CD4-positive, alpha-beta T cell treated with Interleukin-4 for 1 hour (primary cell): ENCODE measurements around the gene RRAS2.
"Not testable (repeated sequence)": the region's sequence is repeated elsewhere in the genome, so short reads cannot be mapped to it uniquely, and the experiment has no call there.

Experiments
- DNase-seq, 2 donors: peaks; one replicate each; pipeline ENCODE4 v3.0.0-alpha.2; 2020 to 2022

RRAS2 gene

GRCh38 chr11:14253421-14253820 is 105.6 kb downstream of the RRAS2 start:
- DNase-seq: no peak

- not testable (repeated sequence) for DNase-seq
Observed at GRCh38 chr11:14252501-14252900, 106.5 kb downstream of the RRAS2 start.

DNA sequence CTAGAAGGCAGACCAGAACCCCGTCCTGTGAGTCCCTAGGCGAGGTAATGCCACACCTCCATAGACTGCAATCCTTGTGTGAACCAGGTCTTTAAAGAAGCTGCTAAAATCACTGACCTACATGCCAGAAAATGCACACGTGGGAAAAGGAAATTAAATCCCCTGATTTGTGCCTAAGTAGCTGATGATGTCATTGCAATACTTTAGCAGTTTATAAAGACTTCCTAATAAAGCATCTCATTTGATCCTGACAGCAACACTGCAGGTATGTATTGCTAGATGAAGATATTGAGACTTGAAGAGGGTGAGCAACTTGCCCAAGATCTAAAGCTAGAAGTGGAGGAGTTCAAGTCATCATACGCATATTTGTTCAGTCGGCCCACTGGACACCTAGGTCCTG is 107.2 kb downstream of the RRAS2 start:
- no peak for DNase-seq

DNA sequence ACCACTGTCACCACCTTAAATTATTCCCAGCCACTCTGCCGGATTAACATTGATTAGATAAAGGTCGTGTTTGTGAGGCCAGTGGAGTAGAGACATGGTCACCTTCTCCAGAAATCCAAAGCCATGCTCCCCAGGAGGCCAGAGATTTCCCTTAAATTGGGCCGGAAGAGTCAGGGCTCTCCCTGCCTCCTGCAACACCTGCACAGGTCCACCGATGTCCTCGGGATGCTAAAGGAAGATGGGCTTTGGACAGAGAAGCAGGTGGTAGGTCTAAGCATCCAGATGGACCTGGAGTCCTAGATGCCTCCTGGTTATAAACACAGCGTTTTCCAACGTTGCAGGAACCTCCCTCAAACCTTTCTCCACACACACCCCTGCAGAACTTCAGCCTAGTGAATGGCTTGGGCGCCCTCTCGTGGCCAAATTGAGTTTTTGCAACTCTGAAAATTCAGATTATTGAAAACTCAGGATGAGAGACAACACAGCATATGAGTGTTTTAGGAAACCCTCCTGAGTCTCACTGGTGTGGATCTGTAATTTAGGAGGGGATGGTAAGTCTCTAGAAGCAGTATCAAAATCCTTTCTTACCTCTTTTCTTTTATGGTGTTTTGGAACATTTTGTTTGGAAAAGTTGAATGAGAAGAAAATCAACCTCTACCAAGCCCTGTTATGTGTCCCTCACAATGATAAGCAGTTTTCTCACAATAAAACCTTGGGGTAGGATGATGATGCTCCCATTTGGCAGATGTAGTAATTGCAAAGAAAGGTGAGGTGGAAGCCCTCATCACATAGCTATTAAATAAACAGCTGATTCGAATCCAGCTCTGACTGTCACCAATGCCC is 109.6 kb downstream of the RRAS2 start:
- DNase-seq: peak; percentile 65 to 69

DNA sequence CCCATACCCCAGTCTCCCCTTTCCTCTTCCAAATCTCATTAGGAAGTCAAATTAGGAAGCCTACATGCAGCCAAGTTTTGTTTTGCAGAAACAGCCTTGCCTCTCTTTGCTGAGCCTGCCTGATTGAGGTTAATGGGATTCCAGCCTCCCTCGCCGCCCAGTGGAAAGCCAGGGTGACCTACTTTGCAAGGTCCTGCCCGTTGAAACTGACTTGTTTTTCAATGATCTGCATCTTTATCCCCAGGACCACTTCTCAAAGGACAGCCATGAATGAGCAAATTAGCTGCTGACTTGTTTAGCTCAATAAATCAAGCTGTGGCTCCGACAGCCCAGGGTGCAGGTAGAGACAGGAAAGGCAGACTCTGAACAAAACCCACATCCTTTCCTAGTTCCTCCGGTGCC is 110.4 kb downstream of the RRAS2 start:
- peak in 1 of 2 donors; percentile 22 for DNase-seq

GRCh38 chr11:14245444-14245843 is 113.5 kb downstream of the RRAS2 start:
- DNase-seq: no peak

GRCh38 chr11:14244926-14245325 is 114.1 kb downstream of the RRAS2 start:
- no peak for DNase-seq

- DNase-seq: no peak
Observed at GRCh38 chr11:14242733-14243132, 116.2 kb downstream of the RRAS2 start.

- DNase-seq: no peak
Observed at GRCh38 chr11:14242187-14242586, 116.8 kb downstream of the RRAS2 start.

DNA sequence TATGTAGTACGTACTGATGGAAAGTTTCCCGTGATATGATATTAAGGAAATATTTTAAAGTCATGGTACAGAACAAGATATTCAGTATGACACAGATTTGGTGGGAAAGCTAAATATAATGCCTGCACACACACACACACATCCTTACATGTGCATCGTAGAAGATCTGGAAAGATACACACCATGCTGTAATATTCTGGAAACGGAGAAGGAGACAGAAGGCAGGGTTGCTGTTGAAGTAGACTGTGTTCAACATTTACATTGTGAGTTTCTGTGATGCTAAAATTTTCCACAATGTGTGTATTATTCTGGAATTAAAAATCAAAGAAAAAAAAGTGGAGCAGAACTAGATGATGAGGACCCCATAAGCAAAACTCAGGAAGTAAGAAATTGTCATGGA is 118.0 kb downstream of the RRAS2 start:
- no peak for DNase-seq

DNA sequence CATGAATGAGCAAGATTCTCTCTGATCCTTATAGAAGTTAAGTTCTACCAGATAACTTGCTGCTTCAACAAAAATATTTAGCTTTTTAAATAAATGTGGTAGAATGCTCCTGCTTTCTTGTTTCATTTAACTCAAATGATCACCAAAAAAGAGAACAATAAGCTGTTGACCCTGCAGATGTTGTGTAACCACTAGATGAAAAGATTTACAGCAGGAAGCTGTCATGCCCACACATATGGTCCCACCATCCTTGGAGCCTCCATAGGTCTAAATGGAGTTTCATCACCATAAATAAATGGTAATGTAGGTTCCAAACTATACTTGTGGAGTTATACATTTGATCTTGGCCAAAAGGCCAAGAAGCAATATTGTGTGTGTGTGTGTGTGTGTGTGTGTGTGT is 118.8 kb downstream of the RRAS2 start:
- no peak for DNase-seq

DNA sequence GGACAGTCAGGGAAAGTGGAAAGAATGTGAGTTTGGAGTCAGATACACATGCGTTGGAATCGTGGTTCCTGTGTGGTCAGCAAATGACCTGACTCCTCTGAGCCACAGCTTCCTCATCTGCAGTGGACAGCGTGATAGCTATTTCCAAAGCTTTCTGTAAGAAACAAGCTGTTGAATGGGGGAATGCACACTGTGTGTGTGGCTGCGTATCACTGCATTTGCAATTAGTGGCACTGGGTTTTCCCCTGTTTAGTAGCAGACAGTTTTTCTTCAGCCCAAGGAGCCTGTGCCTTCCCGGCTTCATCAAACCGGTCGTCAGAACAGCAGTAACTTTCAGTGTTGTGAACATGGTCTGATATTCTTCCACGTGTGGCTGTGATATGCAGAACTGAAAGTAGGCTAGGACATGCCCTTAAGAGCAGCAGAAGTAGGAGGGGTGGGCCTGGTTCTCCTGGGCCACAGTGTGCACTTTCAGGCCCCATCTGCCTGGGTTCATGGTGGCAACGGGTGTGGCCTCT is 121.5 kb downstream of the RRAS2 start:
- DNase-seq: peak; percentile 10 to 72

DNA sequence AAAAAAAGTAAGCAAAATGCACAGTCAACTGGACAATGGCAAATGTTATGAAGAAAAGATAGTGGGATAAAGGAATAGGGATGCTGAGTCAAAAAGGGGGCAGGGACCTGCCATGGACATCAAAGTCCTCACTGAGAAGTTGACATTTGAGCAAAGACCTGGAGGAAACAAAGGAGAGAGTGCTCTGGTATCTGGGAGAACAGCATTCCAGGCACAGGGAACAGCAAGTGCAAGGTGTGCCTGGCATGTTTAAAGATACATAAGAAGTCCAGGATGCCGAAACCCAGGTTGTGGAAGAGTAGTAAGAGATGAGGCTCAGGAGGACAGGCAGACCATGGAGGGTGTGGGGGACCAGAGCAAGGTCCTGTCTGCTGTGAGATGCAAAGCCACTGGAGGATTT is 123.3 kb downstream of the RRAS2 start:
- DNase-seq: no peak

GRCh38 chr11:14234446-14234845 is 124.5 kb downstream of the RRAS2 start:
- no peak for DNase-seq

DNA sequence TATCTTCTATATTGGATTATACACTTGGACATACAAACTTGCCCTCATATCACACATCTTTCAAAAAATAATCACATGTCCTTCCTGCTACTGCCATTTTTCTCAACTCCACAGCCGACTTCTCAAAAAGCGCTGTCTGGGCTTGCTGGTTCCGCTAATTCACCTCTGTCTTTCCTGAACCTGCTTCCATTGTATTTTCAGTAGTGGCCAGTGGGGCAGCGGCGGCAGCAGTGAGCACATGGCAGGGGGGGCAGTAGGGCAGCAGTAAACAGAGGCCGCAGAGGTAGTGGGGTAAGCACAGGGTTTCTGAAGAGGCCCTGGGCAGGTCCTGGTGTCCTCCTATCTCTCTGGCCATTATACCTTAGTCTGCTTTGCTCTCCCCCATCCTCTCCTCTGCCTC is 126.3 kb downstream of the RRAS2 start:
- no peak for DNase-seq

GRCh38 chr11:14230407-14230806 is 128.6 kb downstream of the RRAS2 start:
- DNase-seq: no peak

DNA sequence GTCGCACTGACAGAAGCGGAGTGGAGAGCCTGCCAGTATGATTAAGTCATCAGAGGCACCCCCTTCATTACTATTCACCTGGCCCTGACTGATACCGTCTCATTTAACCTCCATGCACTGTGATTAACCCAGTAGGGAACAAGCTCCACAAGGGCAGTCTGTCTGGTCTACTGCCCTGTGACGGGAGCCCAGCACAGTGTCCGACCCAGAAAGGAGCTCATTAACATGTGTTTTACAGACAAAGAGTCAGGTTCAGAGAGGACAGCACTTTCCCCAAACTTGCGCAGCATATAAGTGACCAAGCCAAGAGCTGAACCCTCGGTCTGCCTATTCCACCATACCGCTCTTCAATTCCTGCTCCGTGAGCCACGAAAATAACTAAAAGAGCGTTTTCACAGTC is 129.5 kb downstream of the RRAS2 start:
- no peak for DNase-seq

DNA sequence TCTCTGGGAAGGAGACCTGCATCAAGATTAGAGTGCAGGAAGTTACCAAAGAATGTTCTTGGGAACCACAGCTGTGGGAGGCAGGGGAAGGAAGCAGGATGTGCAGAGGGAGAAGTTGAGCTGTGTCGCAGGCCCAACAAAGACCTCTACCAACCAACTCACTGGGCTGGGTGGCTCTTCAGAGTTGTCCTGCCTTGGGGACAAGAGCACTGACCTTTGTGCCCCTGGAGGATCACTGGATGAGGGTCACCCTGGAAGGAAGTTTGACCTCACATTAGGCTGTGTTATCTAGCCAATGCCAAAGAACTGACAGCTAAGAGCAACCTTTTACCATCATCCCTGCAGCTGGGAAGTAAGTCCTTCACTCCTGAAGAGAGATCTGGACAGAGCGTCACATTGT is 130.6 kb downstream of the RRAS2 start:
- DNase-seq: no peak
